DND-41 (cell line): ENCODE data around the gene FUT9.

Experiments used
- ATAC-seq: fragments of 200-7000 bp; cut with Tn5 transposase; 3 replicates; pipeline ENCODE4 v1.9.1; 2021; ENCODE audit warnings: low read depth; ENCODE audit not compliant: insufficient read depth
- DNase-seq: peaks from one replicate; pipeline ENCODE4 v3.0.0-alpha.2; 2020
- H2AFZ ChIP-seq: 2 replicates; pipeline ENCODE4 v1.6.0; 2012; ENCODE audit warnings: low read depth, low read length
- H3K27ac ChIP-seq: 2 replicates; pipeline ENCODE4 v1.5.1; 2012; ENCODE audit warnings: low read length, inconsistent platforms
- H3K27me3 ChIP-seq: fragments of 200-600 bp; sonication (generic); 2 replicates; pipeline ENCODE4 v1.6.0; 2012; ENCODE audit warnings: low read length, mild to moderate bottlenecking, inconsistent platforms; ENCODE audit not compliant: insufficient read depth, poor library complexity
- H3K36me3 ChIP-seq: 2 replicates; pipeline ENCODE4 v1.5.1; 2012; ENCODE audit warnings: low read length, inconsistent platforms; ENCODE audit not compliant: insufficient read depth
- H3K4me1 ChIP-seq: 2 replicates; pipeline ENCODE4 v1.5.1; 2012; ENCODE audit warnings: mild to moderate bottlenecking, low read length; ENCODE audit not compliant: insufficient read depth
- H3K4me2 ChIP-seq: 2 replicates; pipeline ENCODE4 v1.6.0; 2012; ENCODE audit warnings: mild to moderate bottlenecking, moderate library complexity, low read length, inconsistent platforms; ENCODE audit not compliant: insufficient read depth
- H3K4me3 ChIP-seq, 2 experiments: fragments of 200-600 bp in 1 of 2; shearing (Covaris generic) in 1 of 2; 2 replicates each; pipeline ENCODE4 v1.5.1; 2012 to 2016; ENCODE audit warnings: inconsistent platforms in 2 of 2, low read length in 2 of 2, mild to moderate bottlenecking in 2 of 2, low read depth in 1 of 2, moderate library complexity in 1 of 2
- H3K79me2 ChIP-seq: 2 replicates; pipeline ENCODE4 v1.6.0; 2012; ENCODE audit warnings: low read length, inconsistent platforms; ENCODE audit not compliant: insufficient read depth
- H3K9ac ChIP-seq: 2 replicates; pipeline ENCODE4 v1.6.0; 2012; ENCODE audit warnings: low read depth, mild to moderate bottlenecking, inconsistent platforms, low read length, moderate library complexity
- H3K9me3 ChIP-seq: 2 replicates; pipeline ENCODE4 v1.5.1; 2012; ENCODE audit warnings: low read length, moderate library complexity, mild to moderate bottlenecking, inconsistent platforms; ENCODE audit not compliant: insufficient read depth, severe bottlenecking
- H4K20me1 ChIP-seq: 2 replicates; pipeline ENCODE4 v1.6.0; 2012; ENCODE audit warnings: low read length; ENCODE audit not compliant: insufficient read depth
- EZH2 ChIP-seq: IDR thresholded peaks from 3 replicates; pipeline ENCODE4 v1.6.1; 2012; ENCODE audit warnings: borderline replicate concordance, low read depth, mild to moderate bottlenecking, moderate library complexity, low read length, inconsistent platforms; ENCODE audit not compliant: severe bottlenecking
- TF ChIP-seq, protein P1 (sequence below): IDR thresholded peaks from 2 replicates; pipeline ENCODE4 v1.5.1; 2012; ENCODE audit warnings: borderline replicate concordance, low read length, moderate library complexity, mild to moderate bottlenecking; ENCODE audit not compliant: poor library complexity, severe bottlenecking; ENCODE audit errors: extremely low read depth

The FUT9 gene

DNA sequence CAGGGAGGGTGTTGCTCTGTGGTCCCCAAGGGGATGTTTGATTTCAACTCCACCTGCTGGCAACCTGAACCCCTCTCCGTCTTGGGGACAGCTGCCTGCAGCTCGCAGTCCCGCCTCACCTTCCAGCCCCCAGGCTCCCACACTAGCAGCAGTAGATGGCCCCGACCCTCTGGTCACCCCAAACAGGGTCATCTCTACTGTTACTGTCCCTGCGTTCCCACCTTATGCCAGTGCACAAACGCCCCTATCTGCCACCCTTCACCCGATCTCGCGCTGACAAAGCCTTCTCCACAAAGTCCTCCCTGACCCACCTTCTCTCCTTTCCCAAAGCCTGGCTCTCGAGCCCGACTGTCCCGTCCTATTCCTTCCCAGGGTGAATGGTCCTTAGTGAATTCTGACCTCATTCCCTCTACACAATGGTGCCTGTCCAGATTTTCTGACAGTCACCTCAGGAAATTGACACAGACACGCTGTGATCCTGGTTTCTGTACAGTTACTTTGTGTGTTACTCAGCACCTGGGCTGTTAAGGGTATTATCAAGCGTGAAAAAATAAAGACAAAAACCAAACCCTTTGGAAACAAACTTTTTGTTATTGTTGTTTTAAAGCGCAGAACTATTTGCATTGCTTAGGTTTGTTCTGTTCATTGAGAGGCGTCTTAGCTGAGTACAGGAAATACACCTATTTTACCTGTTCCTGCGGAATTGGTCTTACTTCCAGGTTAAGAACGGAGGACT is 728 bp downstream of the FUT9 start:
- Histone ChIP-seq H3K4me3 (no peak overlapping the region), H3K36me3 (no peaks in the 10 kb centered on the region), H3K79me2 (no peaks in the 10 kb centered on the region), H3K9ac (no peak overlapping the region), H3K4me1 (no peaks in the 10 kb centered on the region), H3K27me3 (no peaks in the 10 kb centered on the region), H2AFZ (no peak overlapping the region), H3K4me2 (no peak overlapping the region), H4K20me1 (no peaks in the 10 kb centered on the region), H3K27ac (no peak overlapping the region), H3K9me3 (no peaks in the 10 kb centered on the region)
- TF ChIP-seq, protein P1, sequence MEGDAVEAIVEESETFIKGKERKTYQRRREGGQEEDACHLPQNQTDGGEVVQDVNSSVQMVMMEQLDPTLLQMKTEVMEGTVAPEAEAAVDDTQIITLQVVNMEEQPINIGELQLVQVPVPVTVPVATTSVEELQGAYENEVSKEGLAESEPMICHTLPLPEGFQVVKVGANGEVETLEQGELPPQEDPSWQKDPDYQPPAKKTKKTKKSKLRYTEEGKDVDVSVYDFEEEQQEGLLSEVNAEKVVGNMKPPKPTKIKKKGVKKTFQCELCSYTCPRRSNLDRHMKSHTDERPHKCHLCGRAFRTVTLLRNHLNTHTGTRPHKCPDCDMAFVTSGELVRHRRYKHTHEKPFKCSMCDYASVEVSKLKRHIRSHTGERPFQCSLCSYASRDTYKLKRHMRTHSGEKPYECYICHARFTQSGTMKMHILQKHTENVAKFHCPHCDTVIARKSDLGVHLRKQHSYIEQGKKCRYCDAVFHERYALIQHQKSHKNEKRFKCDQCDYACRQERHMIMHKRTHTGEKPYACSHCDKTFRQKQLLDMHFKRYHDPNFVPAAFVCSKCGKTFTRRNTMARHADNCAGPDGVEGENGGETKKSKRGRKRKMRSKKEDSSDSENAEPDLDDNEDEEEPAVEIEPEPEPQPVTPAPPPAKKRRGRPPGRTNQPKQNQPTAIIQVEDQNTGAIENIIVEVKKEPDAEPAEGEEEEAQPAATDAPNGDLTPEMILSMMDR, result no peak
- TF ChIP-seq EZH2, result no peak
- DNase-seq, result no peak
- ATAC-seq, result no peak

DNA sequence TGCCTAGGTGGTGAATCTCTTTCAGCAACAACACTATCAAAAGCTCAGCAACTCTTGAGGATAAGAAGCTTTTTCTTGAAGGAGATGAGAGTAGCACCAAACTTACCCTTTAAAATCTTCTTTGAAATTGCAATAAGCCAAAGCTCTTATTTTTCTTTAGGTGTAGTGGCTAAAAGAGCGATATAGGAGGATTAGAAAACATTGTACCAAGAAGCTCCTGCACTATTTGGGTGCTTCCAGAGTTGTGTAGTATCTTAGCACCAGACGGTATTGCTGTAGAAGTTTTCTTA is 1.2 kb downstream of the FUT9 start:
- DNase-seq (no peak), ATAC-seq (no peak)
- Histone ChIP-seq H3K9ac (no peak overlapping the region), H3K27me3 (no peaks in the 10 kb centered on the region), H3K79me2 (no peaks in the 10 kb centered on the region), H3K27ac (no peak overlapping the region), H3K4me1 (no peaks in the 10 kb centered on the region), H3K9me3 (no peaks in the 10 kb centered on the region), H2AFZ (no peak overlapping the region), H4K20me1 (no peaks in the 10 kb centered on the region), H3K4me2 (no peak overlapping the region), H3K36me3 (no peaks in the 10 kb centered on the region), H3K4me3 (no peak overlapping the region)
- no peak for TF ChIP-seq EZH2
- TF ChIP-seq, protein P1, result no peak

DNA sequence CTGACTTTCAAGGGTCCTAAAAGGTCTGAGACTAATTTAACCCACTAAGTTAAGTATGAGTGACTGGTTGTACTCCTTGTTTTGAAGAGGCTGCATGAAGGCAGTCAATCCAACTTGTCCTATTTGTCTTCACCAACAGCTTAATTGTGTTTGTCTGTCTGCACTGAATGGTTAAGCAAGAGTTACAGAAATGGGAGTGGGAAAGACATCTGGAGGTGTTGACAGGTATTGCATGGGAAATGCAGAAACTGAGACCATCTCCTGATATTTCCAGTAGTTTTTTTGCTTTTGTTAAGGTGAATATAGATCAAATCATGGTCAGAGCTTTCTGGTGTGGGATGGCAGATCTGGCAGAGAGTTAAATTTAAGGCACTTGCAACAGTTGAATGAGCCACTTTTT is 6.5 kb downstream of the FUT9 start:
- Histone ChIP-seq H3K4me3 (no peak overlapping the region), H3K9me3 (no peaks in the 10 kb centered on the region), H3K36me3 (no peaks in the 10 kb centered on the region), H2AFZ (no peak overlapping the region), H3K4me2 (no peak overlapping the region), H3K27ac (no peak overlapping the region), H3K4me1 (no peaks in the 10 kb centered on the region), H3K27me3 (no peaks in the 10 kb centered on the region), H3K9ac (no peak overlapping the region), H3K79me2 (no peaks in the 10 kb centered on the region), H4K20me1 (no peaks in the 10 kb centered on the region)
- TF ChIP-seq, protein P1, result no peak
- TF ChIP-seq EZH2, result no peak
- no peak for ATAC-seq
- DNase-seq, result no peak

GRCh38 chr6:96032661-96033060 is 16.9 kb downstream of the FUT9 start:
- H2AFZ ChIP-seq, result no peak overlapping the region
- no peak for TF ChIP-seq EZH2
- TF ChIP-seq, protein P1, result no peak
- H3K36me3 ChIP-seq, result no peaks in the 10 kb centered on the region
- ATAC-seq (no peak), DNase-seq (no peak)
- H3K9me3 ChIP-seq, result no peaks in the 10 kb centered on the region
- H3K4me2 ChIP-seq, result no peak overlapping the region
- H3K4me1 ChIP-seq, result no peaks in the 10 kb centered on the region
- H3K27me3 ChIP-seq, result no peaks in the 10 kb centered on the region
- H3K4me3 ChIP-seq, result no peak overlapping the region
- H3K79me2 ChIP-seq, result no peaks in the 10 kb centered on the region
- H3K27ac ChIP-seq, result no peak overlapping the region
- H3K9ac ChIP-seq, result no peak overlapping the region
- H4K20me1 ChIP-seq, result no peaks in the 10 kb centered on the region
